ENCODE measurements around the gene PIGP. TPM values are rescaled to one million over a fixed set of nuclear protein-coding genes. Genes with fewer than 3 reads are reported as not detected.

The PIGP gene
- total and polyA plus RNA-seq, 2 of the 13 experiments (the other 11 are each of a cell fraction or from before 2014, with no cell fraction given): 14.8 to 33.4 TPM

GRCh38 chr21:37073417-37074196 is 736 bp upstream of the PIGP start (continued):
- TF ChIP-seq AHDC1 (CRISPR knock-in tag; IDR thresholded peaks at IDR 0.05; ENCODE audit: borderline replicate concordance) (0 out of 2 replicates have a peak, but pooled peaks have one; percentile 22), RFX3 (CRISPR knock-in tag; IDR thresholded peaks at IDR 0.05) (no peak), ZHX2 (IDR thresholded peaks at IDR 0.05; ENCODE audit: low read depth) (no peak), ZHX2 (CRISPR knock-in tag; IDR thresholded peaks at IDR 0.05; ENCODE audit: borderline replicate concordance) (no peak), HMG20A (CRISPR knock-in tag; IDR thresholded peaks at IDR 0.05; ENCODE audit: borderline replicate concordance) (no peak), TOPORS (CRISPR knock-in tag; IDR thresholded peaks at IDR 0.05) (no peak; the same call in 1 of the 2 replicates), HMGXB4 (CRISPR knock-in tag; IDR thresholded peaks at IDR 0.05; ENCODE audit: borderline replicate concordance in 1 of 2, low read depth in 1 of 2) (peak in 1 of 2 experiments; percentile 92; a peak in 3 of 4 replicates), ZNF761 (CRISPR knock-in tag; conservative IDR thresholded peaks at IDR 0.05) (no peak), ZNF431 (CRISPR knock-in tag; IDR thresholded peaks at IDR 0.05; ENCODE audit: borderline replicate concordance, low read depth) (peak; percentile 25), POLR2AphosphoS5 (IDR thresholded peaks at IDR 0.05; ENCODE audit: low read depth, low read length) (peak; percentile 28; the same call in 1 of the 2 replicates), FOXP4 (CRISPR knock-in tag; IDR thresholded peaks at IDR 0.05) (peak; percentile 38; the same call in 1 of the 2 replicates), ZNF3 (CRISPR knock-in tag; IDR thresholded peaks at IDR 0.05) (no peak), AHR (CRISPR knock-in tag; IDR thresholded peaks at IDR 0.05) (no peak; the same call in 1 of the 2 replicates)
